HEK293 (cell line): Measurements from ENCODE around the gene KRT4.

ENCODE experiments used
- CTCF ChIA-PET: fragments of 350-600 bp; formaldehyde crosslinking; extraction: SDS; loops from one replicate; lab custom pipeline; 2021; ENCODE audit warnings: antibody characterized with exemption; lab: Yijun Ruan, JAX
- POLR2A ChIA-PET: fragments of 300-600 bp; formaldehyde crosslinking; extraction: SDS; loops from one replicate; lab custom pipeline; 2020; ENCODE audit warnings: antibody characterized with exemption, inconsistent platforms; lab: Yijun Ruan, JAX
- H3K27ac ChIP-seq: fragments of 200-500 bp; sonication (Bioruptor generic); 2 replicates; pipeline ENCODE4 v1.5.1; 2014; ENCODE audit warnings: low read depth, low read length, control low read depth, inconsistent platforms; ENCODE audit errors: extremely low read depth
- H3K36me3 ChIP-seq, 2 experiments: fragments of 200-500 bp in 1 of 2; sonication (Bioruptor generic) in 1 of 2; 1 replicate in 1 of 2; 2 replicates in 1 of 2; pipeline ENCODE4 v1.5.1; 2014 to 2017; ENCODE audit warnings: inconsistent platforms in 2 of 2, low read length in 2 of 2; ENCODE audit not compliant: control insufficient read depth in 2 of 2, insufficient read depth in 1 of 2
- H3K4me1 ChIP-seq: fragments of 200-500 bp; sonication (Bioruptor generic); 2 replicates; pipeline ENCODE4 v1.5.1; 2014; ENCODE audit warnings: mild to moderate bottlenecking, low read length, inconsistent platforms; ENCODE audit not compliant: control insufficient read depth, insufficient read depth
- H3K4me3 ChIP-seq: 2 replicates; pipeline ENCODE4 v1.5.1; 2011; ENCODE audit warnings: low read depth, mild to moderate bottlenecking, control low read depth, low read length, moderate library complexity
- H3K9me3 ChIP-seq: fragments of 200-500 bp; sonication (Bioruptor generic); 2 replicates; pipeline ENCODE4 v1.5.1; 2014; ENCODE audit warnings: low read depth, low read length, inconsistent platforms; ENCODE audit not compliant: control insufficient read depth, insufficient read depth
- GLI2 ChIP-seq: fragments of 450-650 bp; formaldehyde crosslinking; IDR thresholded peaks from 2 replicates; pipeline ENCODE4; 2017; ENCODE audit warnings: missing biosample characterization, missing genetic modification characterization, low read depth, borderline replicate concordance
- GLI4 ChIP-seq: fragments of 450-650 bp; formaldehyde crosslinking; IDR thresholded peaks from 2 replicates; pipeline ENCODE4 v1.5.1; 2016; ENCODE audit warnings: missing biosample characterization, missing genetic modification characterization
- KLF9 ChIP-seq: fragments of 450-650 bp; formaldehyde crosslinking; IDR thresholded peaks from 2 replicates; pipeline ENCODE4 v1.5.1; 2016; ENCODE audit warnings: missing biosample characterization, missing genetic modification characterization, low read depth
- PRDM1 ChIP-seq: fragments of 450-650 bp; formaldehyde crosslinking; IDR thresholded peaks from 2 replicates; pipeline ENCODE4; 2016; ENCODE audit warnings: missing biosample characterization, missing genetic modification characterization
- SCRT2 ChIP-seq: fragments of 450-650 bp; formaldehyde crosslinking; IDR thresholded peaks from 2 replicates; pipeline ENCODE4 v1.5.1; 2016; ENCODE audit warnings: missing biosample characterization, missing genetic modification characterization
- TRIM28 ChIP-seq: IDR thresholded peaks from 2 replicates; pipeline ENCODE4 v1.6.1; 2011; ENCODE audit warnings: low read length, control low read depth, borderline replicate concordance
- ZBTB48 ChIP-seq: fragments of 450-650 bp; formaldehyde crosslinking; IDR thresholded peaks from 2 replicates; pipeline ENCODE4 v1.5.1; 2016; ENCODE audit warnings: missing biosample characterization, missing genetic modification characterization
- ZNF114 ChIP-seq: fragments of 450-650 bp; formaldehyde crosslinking; IDR thresholded peaks from 2 replicates; pipeline ENCODE4 v1.5.0; 2017; ENCODE audit warnings: missing biosample characterization, missing genetic modification characterization
- ZNF16 ChIP-seq: fragments of 450-650 bp; formaldehyde crosslinking; IDR thresholded peaks from 2 replicates; pipeline ENCODE4 v1.5.1; 2016; ENCODE audit warnings: low read depth, missing biosample characterization, missing genetic modification characterization
- ZNF174 ChIP-seq: fragments of 450-650 bp; formaldehyde crosslinking; IDR thresholded peaks from 2 replicates; pipeline ENCODE4 v1.5.0; 2017; ENCODE audit warnings: missing biosample characterization, mild to moderate bottlenecking, missing genetic modification characterization
- ZNF239 ChIP-seq: fragments of 450-650 bp; formaldehyde crosslinking; IDR thresholded peaks from 2 replicates; pipeline ENCODE4 v1.5.1; 2016; ENCODE audit warnings: missing biosample characterization, missing genetic modification characterization
- ZNF24 ChIP-seq: fragments of 450-650 bp; formaldehyde crosslinking; IDR thresholded peaks from 2 replicates; pipeline ENCODE4 v1.5.1; 2016; ENCODE audit warnings: missing biosample characterization, missing genetic modification characterization
- ZNF514 ChIP-seq: fragments of 450-650 bp; formaldehyde crosslinking; IDR thresholded peaks from 2 replicates; pipeline ENCODE4 v1.5.1; 2016; ENCODE audit warnings: missing biosample characterization, missing genetic modification characterization
- ZNF549 ChIP-seq: fragments of 450-650 bp; IDR thresholded peaks from 2 replicates; pipeline ENCODE4 v1.5.1; 2018; ENCODE audit warnings: missing biosample characterization, missing genetic modification characterization, mild to moderate bottlenecking, inconsistent platforms, moderate library complexity
- ZNF560 ChIP-seq: fragments of 450-650 bp; formaldehyde crosslinking; IDR thresholded peaks from 2 replicates; pipeline ENCODE4 v1.5.1; 2017; ENCODE audit warnings: missing biosample characterization, missing genetic modification characterization, borderline replicate concordance
- ZNF777 ChIP-seq: fragments of 450-650 bp; formaldehyde crosslinking; IDR thresholded peaks from 2 replicates; pipeline ENCODE4 v1.5.1; 2017; ENCODE audit warnings: missing biosample characterization, missing genetic modification characterization, borderline replicate concordance
- ZNF792 ChIP-seq: fragments of 450-650 bp; formaldehyde crosslinking; IDR thresholded peaks from 2 replicates; pipeline ENCODE4 v1.5.1; 2016; ENCODE audit warnings: missing biosample characterization, missing genetic modification characterization
- ZNF830 ChIP-seq: fragments of 450-650 bp; IDR thresholded peaks from 2 replicates; pipeline ENCODE4 v1.5.0; 2018; ENCODE audit warnings: missing biosample characterization, missing genetic modification characterization, low read depth, mild to moderate bottlenecking, moderate library complexity
- TF ChIP-seq, protein P1 (sequence below): fragments of 450-650 bp; formaldehyde crosslinking; IDR thresholded peaks from 2 replicates; pipeline ENCODE4 v1.5.1; 2016; ENCODE audit warnings: missing biosample characterization, missing genetic modification characterization
- TF ChIP-seq, protein P2 (sequence below): fragments of 450-650 bp; formaldehyde crosslinking; conservative IDR thresholded peaks from 2 replicates; pipeline ENCODE4 v1.5.1; 2016; ENCODE audit warnings: low read depth, missing biosample characterization, missing genetic modification characterization
- TF ChIP-seq, protein P3 (sequence below): sonication (generic); formaldehyde crosslinking; IDR thresholded peaks from 2 replicates; pipeline ENCODE4 v1.8.1; 2022; ENCODE audit warnings: mild to moderate bottlenecking, moderate library complexity, missing genetic modification reagents

Gene KRT4

DNA sequence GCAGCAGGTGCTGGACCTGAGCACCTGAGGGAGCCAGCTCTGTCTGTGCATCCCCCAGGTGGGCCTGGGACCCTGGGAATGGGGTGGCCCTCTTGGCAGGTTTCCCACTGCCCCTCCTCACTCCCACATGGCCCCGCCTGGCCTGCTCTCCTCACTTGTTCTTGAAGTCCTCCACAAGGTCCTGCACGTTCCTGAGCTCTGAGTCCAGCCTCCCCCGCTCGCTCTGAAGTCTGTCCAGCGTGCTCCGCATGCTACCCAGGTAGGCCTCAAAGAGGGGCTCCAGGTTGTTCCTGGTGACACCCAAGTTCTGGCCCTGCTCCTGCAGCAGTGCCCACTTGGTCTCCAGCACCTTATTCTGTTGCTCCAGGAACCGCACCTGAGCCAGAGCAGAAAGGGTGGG, 17.3 kb upstream of the KRT4 start (continued):
- TF ChIP-seq, protein P1, sequence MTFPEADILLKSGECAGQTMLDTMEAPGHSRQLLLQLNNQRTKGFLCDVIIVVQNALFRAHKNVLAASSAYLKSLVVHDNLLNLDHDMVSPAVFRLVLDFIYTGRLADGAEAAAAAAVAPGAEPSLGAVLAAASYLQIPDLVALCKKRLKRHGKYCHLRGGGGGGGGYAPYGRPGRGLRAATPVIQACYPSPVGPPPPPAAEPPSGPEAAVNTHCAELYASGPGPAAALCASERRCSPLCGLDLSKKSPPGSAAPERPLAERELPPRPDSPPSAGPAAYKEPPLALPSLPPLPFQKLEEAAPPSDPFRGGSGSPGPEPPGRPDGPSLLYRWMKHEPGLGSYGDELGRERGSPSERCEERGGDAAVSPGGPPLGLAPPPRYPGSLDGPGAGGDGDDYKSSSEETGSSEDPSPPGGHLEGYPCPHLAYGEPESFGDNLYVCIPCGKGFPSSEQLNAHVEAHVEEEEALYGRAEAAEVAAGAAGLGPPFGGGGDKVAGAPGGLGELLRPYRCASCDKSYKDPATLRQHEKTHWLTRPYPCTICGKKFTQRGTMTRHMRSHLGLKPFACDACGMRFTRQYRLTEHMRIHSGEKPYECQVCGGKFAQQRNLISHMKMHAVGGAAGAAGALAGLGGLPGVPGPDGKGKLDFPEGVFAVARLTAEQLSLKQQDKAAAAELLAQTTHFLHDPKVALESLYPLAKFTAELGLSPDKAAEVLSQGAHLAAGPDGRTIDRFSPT (tag by site-specific recombination), result no peak
- no peak for TF ChIP-seq ZBTB48 (tag by site-specific recombination)
- TF ChIP-seq ZNF239, result no peak

DNA sequence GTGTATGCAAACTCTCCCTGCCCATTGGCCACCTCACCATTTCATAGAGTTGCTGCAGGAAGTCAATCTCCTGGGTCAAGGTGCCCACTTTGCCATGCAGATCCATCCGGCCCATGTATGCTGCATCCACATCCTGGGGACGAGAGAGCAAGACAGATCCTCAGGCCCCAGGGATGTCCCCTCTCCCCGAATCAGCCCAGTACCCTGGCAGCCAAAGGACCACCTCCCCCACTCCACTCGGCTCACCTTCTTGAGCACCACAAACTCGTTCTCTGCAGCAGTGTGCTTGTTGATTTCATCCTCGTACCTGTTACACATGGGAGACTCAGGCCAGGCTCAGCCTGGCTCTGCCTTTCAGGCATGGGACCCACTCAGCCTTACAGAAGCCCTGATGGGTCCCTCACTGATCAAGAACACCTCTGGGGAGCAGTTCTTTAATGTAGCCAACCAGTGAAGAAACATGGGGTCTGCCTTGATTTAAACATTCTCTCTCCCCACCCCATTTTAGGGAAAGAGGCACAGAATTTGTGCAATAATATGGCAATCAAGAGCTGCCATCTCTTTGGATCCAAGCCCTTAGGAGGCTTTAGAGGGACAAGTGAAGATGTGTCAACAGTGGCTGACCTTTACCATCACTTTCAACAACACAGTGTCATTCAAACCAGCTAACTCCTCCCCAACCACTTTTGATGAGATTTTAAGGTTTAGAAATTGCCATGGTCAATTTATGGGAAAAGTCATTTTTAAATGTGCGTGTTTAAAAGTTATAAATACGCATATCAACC, 16.3 kb upstream of the KRT4 start:
- TF ChIP-seq GLI2 (tag by site-specific recombination) (no peak), ZNF16 (tag by site-specific recombination) (no peak), ZNF560 (tag by site-specific recombination) (no peak), ZNF114 (tag by site-specific recombination) (no peak), SCRT2 (tag by site-specific recombination) (peak; percentile 25; the same call in 1 of the 2 replicates), ZNF24 (tag by site-specific recombination) (no peak)
- ChIA-PET POLR2A (no interaction called here), CTCF (interaction anchor here (1.8 kb wide), 1 partner anchor 151 kb away, joined by 4 read pairs; no protein-coding TSS in a partner anchor)
- Histone ChIP-seq H3K36me3 (no peaks in the 10 kb centered on the region), H3K27ac (no peak overlapping the region), H3K4me3 (no peak overlapping the region), H3K9me3 (no peaks in the 10 kb centered on the region), H3K4me1 (no peaks in the 10 kb centered on the region)

DNA sequence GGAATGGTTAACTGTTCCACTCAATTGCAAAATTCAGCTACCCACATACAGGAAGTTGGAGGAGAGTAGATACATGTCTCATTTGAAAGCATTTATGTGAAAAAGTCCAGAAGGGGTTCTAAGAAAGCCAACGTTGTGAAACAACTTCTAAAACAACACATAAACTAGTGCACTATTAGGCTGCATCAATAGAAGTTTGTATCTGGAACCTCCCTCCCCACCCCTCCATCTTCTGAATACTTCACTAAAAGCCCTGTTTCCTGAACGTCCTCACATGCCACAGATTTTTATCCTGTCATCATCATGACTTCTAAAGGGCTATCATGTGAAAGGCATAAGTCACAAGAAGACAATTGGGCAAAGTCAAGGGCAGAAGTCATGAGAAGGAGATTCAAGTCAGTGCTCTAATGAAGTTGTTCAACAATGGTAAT, 14.7 kb upstream of the KRT4 start:
- Histone ChIP-seq H3K27ac (no peak overlapping the region), H3K4me3 (no peak overlapping the region), H3K9me3 (no peaks in the 10 kb centered on the region), H3K4me1 (no peaks in the 10 kb centered on the region), H3K36me3 (no peaks in the 10 kb centered on the region)
- CTCF ChIA-PET, result no interaction called here
- POLR2A ChIA-PET, result no interaction called here
- TF ChIP-seq ZNF514 (tag by site-specific recombination), result no peak
- TF ChIP-seq TRIM28, result no peak
- no peak for TF ChIP-seq ZNF777 (tag by site-specific recombination)
- TF ChIP-seq, protein P2, sequence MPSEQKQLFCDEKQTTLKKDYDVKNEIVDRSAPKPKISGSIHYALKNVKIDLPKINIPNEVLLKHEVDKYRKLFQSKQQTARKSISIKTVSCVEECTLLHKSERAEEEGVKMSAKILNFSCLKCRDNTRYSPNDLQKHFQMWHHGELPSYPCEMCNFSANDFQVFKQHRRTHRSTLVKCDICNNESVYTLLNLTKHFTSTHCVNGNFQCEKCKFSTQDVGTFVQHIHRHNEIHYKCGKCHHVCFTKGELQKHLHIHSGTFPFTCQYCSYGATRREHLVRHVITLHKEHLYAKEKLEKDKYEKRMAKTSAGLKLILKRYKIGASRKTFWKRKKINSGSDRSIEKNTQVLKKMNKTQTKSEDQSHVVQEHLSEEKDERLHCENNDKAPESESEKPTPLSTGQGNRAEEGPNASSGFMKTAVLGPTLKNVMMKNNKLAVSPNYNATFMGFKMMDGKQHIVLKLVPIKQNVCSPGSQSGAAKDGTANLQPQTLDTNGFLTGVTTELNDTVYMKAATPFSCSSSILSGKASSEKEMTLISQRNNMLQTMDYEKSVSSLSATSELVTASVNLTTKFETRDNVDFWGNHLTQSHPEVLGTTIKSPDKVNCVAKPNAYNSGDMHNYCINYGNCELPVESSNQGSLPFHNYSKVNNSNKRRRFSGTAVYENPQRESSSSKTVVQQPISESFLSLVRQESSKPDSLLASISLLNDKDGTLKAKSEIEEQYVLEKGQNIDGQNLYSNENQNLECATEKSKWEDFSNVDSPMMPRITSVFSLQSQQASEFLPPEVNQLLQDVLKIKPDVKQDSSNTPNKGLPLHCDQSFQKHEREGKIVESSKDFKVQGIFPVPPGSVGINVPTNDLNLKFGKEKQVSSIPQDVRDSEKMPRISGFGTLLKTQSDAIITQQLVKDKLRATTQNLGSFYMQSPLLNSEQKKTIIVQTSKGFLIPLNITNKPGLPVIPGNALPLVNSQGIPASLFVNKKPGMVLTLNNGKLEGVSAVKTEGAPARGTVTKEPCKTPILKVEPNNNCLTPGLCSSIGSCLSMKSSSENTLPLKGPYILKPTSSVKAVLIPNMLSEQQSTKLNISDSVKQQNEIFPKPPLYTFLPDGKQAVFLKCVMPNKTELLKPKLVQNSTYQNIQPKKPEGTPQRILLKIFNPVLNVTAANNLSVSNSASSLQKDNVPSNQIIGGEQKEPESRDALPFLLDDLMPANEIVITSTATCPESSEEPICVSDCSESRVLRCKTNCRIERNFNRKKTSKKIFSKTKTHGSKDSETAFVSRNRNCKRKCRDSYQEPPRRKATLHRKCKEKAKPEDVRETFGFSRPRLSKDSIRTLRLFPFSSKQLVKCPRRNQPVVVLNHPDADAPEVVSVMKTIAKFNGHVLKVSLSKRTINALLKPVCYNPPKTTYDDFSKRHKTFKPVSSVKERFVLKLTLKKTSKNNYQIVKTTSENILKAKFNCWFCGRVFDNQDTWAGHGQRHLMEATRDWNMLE, result no peak
- no peak for TF ChIP-seq KLF9 (tag by site-specific recombination)
- no peak for TF ChIP-seq ZNF792
- TF ChIP-seq SCRT2 (tag by site-specific recombination), result no peak
- no peak for TF ChIP-seq ZNF174 (tag by site-specific recombination)
- TF ChIP-seq ZNF549 (tag by site-specific recombination), result no peak
- no peak for TF ChIP-seq ZNF830 (tag by site-specific recombination)
- TF ChIP-seq GLI4 (tag by site-specific recombination), result no peak
- TF ChIP-seq, protein P3, sequence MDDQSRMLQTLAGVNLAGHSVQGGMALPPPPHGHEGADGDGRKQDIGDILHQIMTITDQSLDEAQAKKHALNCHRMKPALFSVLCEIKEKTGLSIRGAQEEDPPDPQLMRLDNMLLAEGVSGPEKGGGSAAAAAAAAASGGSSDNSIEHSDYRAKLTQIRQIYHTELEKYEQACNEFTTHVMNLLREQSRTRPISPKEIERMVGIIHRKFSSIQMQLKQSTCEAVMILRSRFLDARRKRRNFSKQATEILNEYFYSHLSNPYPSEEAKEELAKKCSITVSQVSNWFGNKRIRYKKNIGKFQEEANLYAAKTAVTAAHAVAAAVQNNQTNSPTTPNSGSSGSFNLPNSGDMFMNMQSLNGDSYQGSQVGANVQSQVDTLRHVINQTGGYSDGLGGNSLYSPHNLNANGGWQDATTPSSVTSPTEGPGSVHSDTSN (CRISPR knock-in tag), result no peak
- TF ChIP-seq PRDM1 (tag by site-specific recombination), result no peak
